T-cell (primary cell): ENCODE measurements around the gene WDR70. TPM values are rescaled to one million over a fixed set of nuclear protein-coding genes. Genes with fewer than 3 reads are reported as not detected.

Source experiments
- ATAC-seq, 4 experiments: fragments of 200-7000 bp in 3 of 4; fragments of 150-1000 bp in 1 of 4; cut with Tn5 transposase; replicated peaks in 1 of 4; 1 replicate in 3 of 4; 2 replicates in 1 of 4; pipeline ENCODE4 v1.10.0; 2021; ENCODE audit warnings: moderate library complexity in 3 of 4, mild to moderate bottlenecking in 2 of 4, moderate number of reproducible peaks in 1 of 4
- CTCF ChIA-PET, 2 donors: fragments of 300-600 bp; sonication (Branson Sonifier 250); formaldehyde crosslinking; loops; one replicate each; lab custom pipeline; 2022; ENCODE audit warnings: antibody characterized with exemption in 2 of 2; lab: Charles Lee
- POLR2A ChIA-PET, 2 donors: fragments of 300-600 bp; sonication (Branson Sonifier 250); formaldehyde crosslinking; loops; one replicate each; lab custom pipeline; 2022; ENCODE audit warnings: antibody characterized with exemption in 2 of 2; lab: Charles Lee
- DNase-seq, 35 experiments: peaks; one replicate each; pipeline versions ENCODE4 v3.0.0 to v3.0.0-alpha.2; 2013 to 2023
- H3K27ac ChIP-seq: one replicate; pipeline ENCODE4 v1.5.1; 2013; ENCODE audit warnings: low read length
- H3K27me3 ChIP-seq, 2 experiments: replicated peaks in 1 of 2; 1 replicate in 1 of 2; 2 replicates in 1 of 2; pipeline versions ENCODE4 v1.6.1 to v1.7.0; 2013; ENCODE audit warnings: low read length in 1 of 2, mixed read lengths in 1 of 2; ENCODE audit not compliant: control insufficient read depth in 2 of 2, insufficient read depth in 2 of 2; ENCODE audit errors: extremely low read depth in 1 of 2
- H3K36me3 ChIP-seq, 2 donors: 1 replicate in 1 of 2; 2 replicates in 1 of 2; pipeline versions ENCODE4 v1.6.1 to v1.7.0; 2013; ENCODE audit warnings: low read length in 1 of 2; ENCODE audit not compliant: control insufficient read depth in 2 of 2, insufficient read depth in 1 of 2; ENCODE audit errors: extremely low read depth in 1 of 2
- H3K4me1 ChIP-seq, 2 experiments: 1 replicate in 1 of 2; 2 replicates in 1 of 2; pipeline versions ENCODE4 v1.6.1 to v1.7.0; 2013; ENCODE audit warnings: low read length in 2 of 2, mixed read lengths in 1 of 2; ENCODE audit not compliant: insufficient read depth in 2 of 2, control insufficient read depth in 1 of 2; ENCODE audit errors: extremely low read depth in 1 of 2
- H3K4me3 ChIP-seq, 2 donors: 1 replicate in 1 of 2; 2 replicates in 1 of 2; pipeline versions ENCODE4 v1.5.1 to v1.7.0; 2013; ENCODE audit warnings: mild to moderate bottlenecking in 2 of 2, low read length in 1 of 2, moderate library complexity in 1 of 2; ENCODE audit not compliant: control insufficient read depth in 1 of 2; ENCODE audit errors: extremely low read depth in 1 of 2
- H3K9me3 ChIP-seq: 2 replicates; pipeline ENCODE4 v1.7.0; 2013
- H3K27ac Mint-ChIP-seq, 2 donors: one replicate each; pipeline ENCODE4 v1.8.0; 2020 to 2021; ENCODE audit warnings: mild to moderate bottlenecking in 2 of 2, mixed read lengths in 2 of 2
- H3K27me3 Mint-ChIP-seq, 2 donors: one replicate each; pipeline ENCODE4 v1.8.0; 2021 to 2022; ENCODE audit warnings: mixed read lengths in 2 of 2
- H3K36me3 Mint-ChIP-seq: one replicate; pipeline ENCODE4 v1.8.0; 2021; ENCODE audit warnings: mixed read lengths
- H3K4me1 Mint-ChIP-seq, 3 donors: one replicate each; pipeline ENCODE4 v1.8.0; 2020 to 2022; ENCODE audit warnings: mixed read lengths in 3 of 3, mild to moderate bottlenecking in 1 of 3
- H3K4me3 Mint-ChIP-seq, 3 donors: one replicate each; pipeline ENCODE4 v1.8.0; 2020 to 2022; ENCODE audit warnings: mild to moderate bottlenecking in 3 of 3, mixed read lengths in 3 of 3, moderate library complexity in 3 of 3
- H3K9me3 Mint-ChIP-seq, 3 donors: one replicate each; pipeline ENCODE4 v1.8.0; 2020 to 2022; ENCODE audit warnings: mixed read lengths in 3 of 3
- WGBS: methylation state at CpG from one replicate; pipeline ENCODE4 v1.1.5; 2013; ENCODE audit warnings: missing lambda C conversion rate; ENCODE audit not compliant: insufficient coverage; 5-methylcytosine and 5-hydroxymethylcytosine counted together
- total RNA-seq, 35 experiments: library from RNA in 6 of 35; stranded (reverse) in 6 of 35; fragments of 120-200 nt in 1 of 35; gene quantifications; one replicate each; pipeline versions ENCODE4 v1.2.1 to v1.2.4 and lab custom pipeline; 2013 to 2026

The WDR70 gene
- total RNA-seq, 5 donors from 2014 or later (not counting 1 experiment from before 2014, with no cell fraction given): 30.1 to 44.6 (median 37.5) TPM

- Mint-ChIP-seq H3K36me3 (peaks cover 74% of the 10 kb centered on the region), H3K4me1 (no peaks in the 10 kb centered on the region), H3K27ac (no peak overlapping the region), H3K4me3 (no peak overlapping the region), H3K9me3 (peaks cover 11 to 15% (median 15%) of the 10 kb centered on the region in 3 donors), H3K27me3 (no peaks in the 10 kb centered on the region)
- no peaks in the 10 kb centered on the region for H3K9me3 ChIP-seq
- H3K36me3 ChIP-seq: peaks cover 5 to 8% of the 10 kb centered on the region in 2 donors
- 95% methylated on average over 2 of the region's 3 CpGs for WGBS
- H3K4me3 ChIP-seq: no peak overlapping the region
- no peaks in the 10 kb centered on the region for H3K27me3 ChIP-seq
- ATAC-seq (no peak), DNase-seq (no peak)
- ChIA-PET POLR2A (no interaction called here), CTCF (no interaction called here)
- H3K27ac ChIP-seq: no peak overlapping the region
- H3K4me1 ChIP-seq: no peaks in the 10 kb centered on the region
These were observed 316.5 kb downstream of the WDR70 start for GRCh38 chr5:37695647-37696046.

GRCh38 chr5:37696190-37697021 is 317.3 kb downstream of the WDR70 start:
- Mint-ChIP-seq H3K36me3 (peaks cover 76% of the 10 kb centered on the region), H3K9me3 (peaks cover 8 to 13% (median 12%) of the 10 kb centered on the region in 3 donors), H3K27ac (no peak overlapping the region), H3K4me3 (no peak overlapping the region), H3K27me3 (no peaks in the 10 kb centered on the region), H3K4me1 (no peaks in the 10 kb centered on the region)
- peaks cover 5 to 8% of the 10 kb centered on the region in 2 donors for H3K36me3 ChIP-seq
- H3K4me3 ChIP-seq: no peak overlapping the region
- CTCF ChIA-PET: no interaction called here
- no peaks in the 10 kb centered on the region for H3K4me1 ChIP-seq
- POLR2A ChIA-PET: no interaction called here
- H3K27ac ChIP-seq: no peak overlapping the region
- no peaks in the 10 kb centered on the region for H3K9me3 ChIP-seq
- ATAC-seq (no peak), DNase-seq (no peak)
- no peaks in the 10 kb centered on the region for H3K27me3 ChIP-seq
- WGBS: no CpG with 5 or more reads among the region's 5 CpGs

DNA sequence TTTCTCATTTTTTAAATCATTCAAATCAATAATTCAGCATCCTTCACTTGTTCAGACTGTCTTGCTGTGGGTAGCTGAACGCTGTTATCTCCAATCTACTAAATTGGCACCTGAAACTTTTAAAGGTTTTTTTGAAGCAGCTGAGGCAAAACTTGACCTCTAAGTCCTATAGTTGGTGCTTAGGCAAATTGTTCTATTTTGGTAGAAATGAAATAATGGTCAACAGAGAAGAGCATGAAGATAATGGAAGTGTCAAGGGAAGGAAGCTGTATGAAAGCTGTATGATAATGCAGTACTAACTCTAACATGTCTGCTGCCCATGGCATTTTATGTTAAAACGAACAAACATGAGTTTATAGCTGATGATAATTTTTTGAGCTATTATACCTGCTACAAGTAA is 322.8 kb downstream of the WDR70 start:
- CTCF ChIA-PET: interaction anchor here in 1 of 2 donors (0.7 kb wide), 1 partner anchor 546 kb away, joined by 4 read pairs; no protein-coding TSS in a partner anchor
- H3K9me3 ChIP-seq: no peaks in the 10 kb centered on the region
- H3K4me3 ChIP-seq: no peak overlapping the region
- peaks cover 0 to 5% (median 0%) of the 10 kb centered on the region in 3 donors for H3K4me1 Mint-ChIP-seq
- H3K27ac ChIP-seq: no peak overlapping the region
- H3K27ac Mint-ChIP-seq: no peak overlapping the region
- WGBS: no CpG with 5 or more reads among the region's 2 CpGs
- POLR2A ChIA-PET: no interaction called here
- H3K36me3 Mint-ChIP-seq: peaks cover 71% of the 10 kb centered on the region
- ATAC-seq (no peak), DNase-seq (no peak)
- no peaks in the 10 kb centered on the region for H3K27me3 ChIP-seq
- H3K9me3 Mint-ChIP-seq: no peaks in the 10 kb centered on the region
- H3K27me3 Mint-ChIP-seq: no peaks in the 10 kb centered on the region
- peaks cover 5 to 8% of the 10 kb centered on the region in 2 donors for H3K36me3 ChIP-seq
- H3K4me3 Mint-ChIP-seq: no peak overlapping the region
- H3K4me1 ChIP-seq: no peaks in the 10 kb centered on the region

DNA sequence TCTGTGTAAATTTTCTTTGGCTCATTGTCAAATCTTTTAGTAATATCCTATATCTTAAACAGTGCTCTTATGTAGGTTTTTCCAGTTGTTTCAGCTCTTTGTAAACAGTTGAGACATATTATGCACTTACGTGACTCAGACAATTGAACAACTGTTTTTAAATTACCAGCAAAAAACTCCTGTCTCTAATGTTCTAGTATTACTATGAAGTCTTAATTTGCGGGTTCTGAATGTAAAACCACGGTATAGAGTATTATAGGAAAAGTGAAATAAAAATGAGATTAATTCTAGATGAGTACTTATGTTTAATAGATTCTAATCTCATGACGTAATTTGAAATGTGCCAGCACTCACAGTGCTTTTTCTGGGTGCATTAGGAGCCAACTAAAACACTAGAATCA is 324.7 kb downstream of the WDR70 start:
- peaks cover 0 to 4% of the 10 kb centered on the region in 2 donors for H3K36me3 ChIP-seq
- no peak overlapping the region for H3K27ac ChIP-seq
- no peak for ATAC-seq
- Mint-ChIP-seq H3K27me3 (no peaks in the 10 kb centered on the region), H3K4me3 (no peak overlapping the region), H3K36me3 (peaks cover 59% of the 10 kb centered on the region), H3K4me1 (peaks cover 0 to 5% (median 0%) of the 10 kb centered on the region in 3 donors), H3K27ac (no peak overlapping the region), H3K9me3 (no peaks in the 10 kb centered on the region)
- POLR2A ChIA-PET: no interaction called here
- H3K9me3 ChIP-seq: no peaks in the 10 kb centered on the region
- no peaks in the 10 kb centered on the region for H3K4me1 ChIP-seq
- CTCF ChIA-PET: interaction anchor here in 1 of 2 donors (1.0 kb wide), 1 partner anchor 15 kb away, joined by 3 read pairs; no protein-coding TSS in a partner anchor
- no peaks in the 10 kb centered on the region for H3K27me3 ChIP-seq
- no peak overlapping the region for H3K4me3 ChIP-seq
- WGBS: 100% methylated on average over 1 of the region's 4 CpGs
- no peak for DNase-seq

- POLR2A ChIA-PET: no interaction called here
- Mint-ChIP-seq H3K27me3 (no peaks in the 10 kb centered on the region), H3K4me1 (peaks cover 0 to 5% (median 0%) of the 10 kb centered on the region in 3 donors), H3K9me3 (no peaks in the 10 kb centered on the region), H3K4me3 (no peak overlapping the region), H3K27ac (no peak overlapping the region), H3K36me3 (peaks cover 54% of the 10 kb centered on the region)
- no peaks in the 10 kb centered on the region for H3K9me3 ChIP-seq
- WGBS: 80% methylated on average over 1 of the region's 5 CpGs
- H3K36me3 ChIP-seq: peaks cover 0 to 2% of the 10 kb centered on the region in 2 donors
- H3K4me1 ChIP-seq: no peaks in the 10 kb centered on the region
- H3K4me3 ChIP-seq: no peak overlapping the region
- CTCF ChIA-PET: interaction anchor here in 1 of 2 donors (1.0 kb wide), 1 partner anchor 14 kb away, joined by 3 read pairs; no protein-coding TSS in a partner anchor
- H3K27me3 ChIP-seq: no peaks in the 10 kb centered on the region
- H3K27ac ChIP-seq: no peak overlapping the region
- no peak for ATAC-seq
- no peak for DNase-seq
These were observed 325.3 kb downstream of the WDR70 start for GRCh38 chr5:37704406-37704805.

GRCh38 chr5:37709020-37709419 is 329.9 kb downstream of the WDR70 start:
- no peak for ATAC-seq
- H3K9me3 ChIP-seq: no peaks in the 10 kb centered on the region
- no peak overlapping the region for H3K27ac ChIP-seq
- no peaks in the 10 kb centered on the region for H3K27me3 ChIP-seq
- H3K36me3 ChIP-seq: no peaks in the 10 kb centered on the region
- Mint-ChIP-seq H3K36me3 (peaks cover 44% of the 10 kb centered on the region), H3K27me3 (no peaks in the 10 kb centered on the region), H3K9me3 (no peaks in the 10 kb centered on the region), H3K4me1 (peaks cover 0 to 5% (median 0%) of the 10 kb centered on the region in 3 donors), H3K4me3 (no peak overlapping the region), H3K27ac (no peak overlapping the region)
- H3K4me3 ChIP-seq: no peak overlapping the region
- H3K4me1 ChIP-seq: no peaks in the 10 kb centered on the region
- ChIA-PET POLR2A (interaction anchor here in 1 of 2 donors (0.6 kb wide), 1 partner anchor 86 kb away, joined by 3 read pairs; no protein-coding TSS in a partner anchor), CTCF (no interaction called here)
- no peak for DNase-seq
